ENCODE results near the gene MED15.

DNA sequence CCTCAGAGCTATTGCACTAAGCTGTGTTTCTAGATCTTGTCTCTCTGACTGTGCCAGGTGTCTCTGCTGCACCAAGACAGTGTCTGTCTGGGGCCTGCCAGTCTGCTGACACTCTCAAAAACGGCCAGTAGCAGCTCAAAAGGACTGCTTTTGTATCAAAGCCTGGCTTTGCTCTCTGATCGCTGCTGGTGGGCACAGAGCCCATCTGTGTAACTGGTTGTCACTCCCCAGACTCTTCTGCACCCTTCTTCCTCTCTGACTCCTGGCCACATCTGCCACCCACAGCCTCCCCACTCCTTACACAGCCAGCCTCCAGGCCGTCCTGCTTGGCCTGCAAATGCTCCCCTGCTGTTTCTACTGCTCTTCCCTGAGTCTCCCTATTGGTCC is 26.5 kb downstream of the MED15 start:
- TF ChIP-seq EZH2phosphoT487 (IDR thresholded peaks at IDR 0.05; ENCODE audit: unreplicated experiment) (no peak), EZH2 (IDR thresholded peaks at IDR 0.05; ENCODE audit: low read depth, unreplicated experiment) (no peak)
- TF ChIP-seq, protein P1, sequence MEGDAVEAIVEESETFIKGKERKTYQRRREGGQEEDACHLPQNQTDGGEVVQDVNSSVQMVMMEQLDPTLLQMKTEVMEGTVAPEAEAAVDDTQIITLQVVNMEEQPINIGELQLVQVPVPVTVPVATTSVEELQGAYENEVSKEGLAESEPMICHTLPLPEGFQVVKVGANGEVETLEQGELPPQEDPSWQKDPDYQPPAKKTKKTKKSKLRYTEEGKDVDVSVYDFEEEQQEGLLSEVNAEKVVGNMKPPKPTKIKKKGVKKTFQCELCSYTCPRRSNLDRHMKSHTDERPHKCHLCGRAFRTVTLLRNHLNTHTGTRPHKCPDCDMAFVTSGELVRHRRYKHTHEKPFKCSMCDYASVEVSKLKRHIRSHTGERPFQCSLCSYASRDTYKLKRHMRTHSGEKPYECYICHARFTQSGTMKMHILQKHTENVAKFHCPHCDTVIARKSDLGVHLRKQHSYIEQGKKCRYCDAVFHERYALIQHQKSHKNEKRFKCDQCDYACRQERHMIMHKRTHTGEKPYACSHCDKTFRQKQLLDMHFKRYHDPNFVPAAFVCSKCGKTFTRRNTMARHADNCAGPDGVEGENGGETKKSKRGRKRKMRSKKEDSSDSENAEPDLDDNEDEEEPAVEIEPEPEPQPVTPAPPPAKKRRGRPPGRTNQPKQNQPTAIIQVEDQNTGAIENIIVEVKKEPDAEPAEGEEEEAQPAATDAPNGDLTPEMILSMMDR (conservative IDR thresholded peaks at IDR 0.05; ENCODE audit: low read depth in 2 of 2): no peak
- TF ChIP-seq, protein P2, sequence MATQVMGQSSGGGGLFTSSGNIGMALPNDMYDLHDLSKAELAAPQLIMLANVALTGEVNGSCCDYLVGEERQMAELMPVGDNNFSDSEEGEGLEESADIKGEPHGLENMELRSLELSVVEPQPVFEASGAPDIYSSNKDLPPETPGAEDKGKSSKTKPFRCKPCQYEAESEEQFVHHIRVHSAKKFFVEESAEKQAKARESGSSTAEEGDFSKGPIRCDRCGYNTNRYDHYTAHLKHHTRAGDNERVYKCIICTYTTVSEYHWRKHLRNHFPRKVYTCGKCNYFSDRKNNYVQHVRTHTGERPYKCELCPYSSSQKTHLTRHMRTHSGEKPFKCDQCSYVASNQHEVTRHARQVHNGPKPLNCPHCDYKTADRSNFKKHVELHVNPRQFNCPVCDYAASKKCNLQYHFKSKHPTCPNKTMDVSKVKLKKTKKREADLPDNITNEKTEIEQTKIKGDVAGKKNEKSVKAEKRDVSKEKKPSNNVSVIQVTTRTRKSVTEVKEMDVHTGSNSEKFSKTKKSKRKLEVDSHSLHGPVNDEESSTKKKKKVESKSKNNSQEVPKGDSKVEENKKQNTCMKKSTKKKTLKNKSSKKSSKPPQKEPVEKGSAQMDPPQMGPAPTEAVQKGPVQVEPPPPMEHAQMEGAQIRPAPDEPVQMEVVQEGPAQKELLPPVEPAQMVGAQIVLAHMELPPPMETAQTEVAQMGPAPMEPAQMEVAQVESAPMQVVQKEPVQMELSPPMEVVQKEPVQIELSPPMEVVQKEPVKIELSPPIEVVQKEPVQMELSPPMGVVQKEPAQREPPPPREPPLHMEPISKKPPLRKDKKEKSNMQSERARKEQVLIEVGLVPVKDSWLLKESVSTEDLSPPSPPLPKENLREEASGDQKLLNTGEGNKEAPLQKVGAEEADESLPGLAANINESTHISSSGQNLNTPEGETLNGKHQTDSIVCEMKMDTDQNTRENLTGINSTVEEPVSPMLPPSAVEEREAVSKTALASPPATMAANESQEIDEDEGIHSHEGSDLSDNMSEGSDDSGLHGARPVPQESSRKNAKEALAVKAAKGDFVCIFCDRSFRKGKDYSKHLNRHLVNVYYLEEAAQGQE (IDR thresholded peaks at IDR 0.05; ENCODE audit: unreplicated experiment): no peak
